Measurements from ENCODE around the gene PXT1. TPM values are rescaled to one million over a fixed set of nuclear protein-coding genes. Genes with fewer than 3 reads are reported as not detected.

Gene PXT1
- total RNA-seq, 1 donor, result under 0.01 TPM

GRCh38 chr6:36399970-36400369 lies 42.7 kb downstream of the PXT1 start:
- Histone ChIP-seq H3K27me3 (ENCODE audit: insufficient read depth, low read length) (peaks cover 4% of the 10 kb centered on the region), H4K20me1 (ENCODE audit: insufficient read depth, low read length) (no peaks in the 10 kb centered on the region), H2AFZ (ENCODE audit: low read length) (no peak overlapping the region), H3K4me3 (ENCODE audit: insufficient read depth, low read length) (no peak overlapping the region), H3K9me3 (ENCODE audit: low read depth, low read length) (no peaks in the 10 kb centered on the region), H3K79me2 (ENCODE audit: insufficient read depth, low read length) (no peaks in the 10 kb centered on the region), H3K27ac (ENCODE audit: low read depth, low read length) (no peak overlapping the region), H3K4me1 (ENCODE audit: insufficient read depth, low read length) (no peaks in the 10 kb centered on the region), H3K36me3 (ENCODE audit: insufficient read depth, low read length) (no peaks in the 10 kb centered on the region), H3K4me2 (ENCODE audit: insufficient read depth, low read length) (no peak overlapping the region)
- DNase-seq (ENCODE audit: insufficient read length, low spot score, missing footprints), result no peak
- TF ChIP-seq CTCF (IDR thresholded peaks at IDR 0.05; ENCODE audit: extremely low read depth, low read depth, low read length), result no peak

DNA sequence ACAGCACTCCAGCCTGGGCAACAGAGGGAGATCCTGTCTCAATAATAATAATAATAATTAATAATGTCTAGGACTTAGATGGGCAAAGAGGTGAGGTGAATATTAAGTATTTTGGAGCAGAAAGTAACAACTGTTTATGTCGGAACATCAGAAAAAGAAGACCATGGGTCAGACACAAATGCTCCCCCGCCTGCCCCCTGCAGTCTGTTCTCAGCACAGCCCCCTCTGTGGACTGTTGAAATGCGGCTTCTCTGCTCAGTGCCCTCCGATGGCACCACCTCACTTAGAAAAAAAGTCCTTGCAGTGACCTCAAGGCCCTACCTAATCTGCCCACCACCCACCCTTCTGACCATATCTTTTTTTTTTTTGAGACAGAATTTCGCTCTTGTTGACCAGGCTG lies 50.0 kb downstream of the PXT1 start:
- Histone ChIP-seq H3K36me3 (ENCODE audit: insufficient read depth, low read length) (no peaks in the 10 kb centered on the region), H3K9me3 (ENCODE audit: low read depth, low read length) (no peaks in the 10 kb centered on the region), H2AFZ (ENCODE audit: low read length) (no peak overlapping the region), H3K27me3 (ENCODE audit: insufficient read depth, low read length) (peaks cover 16% of the 10 kb centered on the region), H3K27ac (ENCODE audit: low read depth, low read length) (no peak overlapping the region), H3K4me2 (ENCODE audit: insufficient read depth, low read length) (no peak overlapping the region), H4K20me1 (ENCODE audit: insufficient read depth, low read length) (no peaks in the 10 kb centered on the region), H3K79me2 (ENCODE audit: insufficient read depth, low read length) (no peaks in the 10 kb centered on the region), H3K4me3 (ENCODE audit: insufficient read depth, low read length) (no peak overlapping the region), H3K4me1 (ENCODE audit: insufficient read depth, low read length) (no peaks in the 10 kb centered on the region)
- TF ChIP-seq CTCF (IDR thresholded peaks at IDR 0.05; ENCODE audit: extremely low read depth, low read depth, low read length), result no peak
- DNase-seq (ENCODE audit: insufficient read length, low spot score, missing footprints), result no peak

GRCh38 chr6:36389353-36389752 lies 53.3 kb downstream of the PXT1 start:
- H3K27me3 ChIP-seq (ENCODE audit: insufficient read depth, low read length), result peaks cover 11% of the 10 kb centered on the region

More at GRCh38 chr6:36389353-36389752, 53.3 kb downstream of the PXT1 start:
- Histone ChIP-seq H3K9me3 (ENCODE audit: low read depth, low read length) (no peaks in the 10 kb centered on the region), H3K4me1 (ENCODE audit: insufficient read depth, low read length) (peaks cover 12% of the 10 kb centered on the region), H3K4me3 (ENCODE audit: insufficient read depth, low read length) (no peak overlapping the region), H3K27ac (ENCODE audit: low read depth, low read length) (no peak overlapping the region), H3K79me2 (ENCODE audit: insufficient read depth, low read length) (no peaks in the 10 kb centered on the region), H3K4me2 (ENCODE audit: insufficient read depth, low read length) (no peak overlapping the region), H2AFZ (ENCODE audit: low read length) (no peak overlapping the region), H3K36me3 (ENCODE audit: insufficient read depth, low read length) (no peaks in the 10 kb centered on the region), H4K20me1 (ENCODE audit: insufficient read depth, low read length) (no peaks in the 10 kb centered on the region)
- no peak for TF ChIP-seq CTCF (IDR thresholded peaks at IDR 0.05; ENCODE audit: extremely low read depth, low read depth, low read length)
- no peak for DNase-seq (ENCODE audit: insufficient read length, low spot score, missing footprints)

All from osteoblast (primary cell).